GM18870 (cell line): ENCODE measurements around the gene ANKRD6.
"Not testable (repeated sequence)": the region's sequence is repeated elsewhere in the genome, so short reads cannot be mapped to it uniquely, and the experiment has no call there.

Experiments used
- ATAC-seq: cut with Tn5 transposase; IDR thresholded peaks from one replicate; pipeline ENCODE4 v1.9.1; 2021; ENCODE audit warnings: moderate library complexity; ENCODE audit not compliant: unreplicated experiment

ANKRD6 gene

GRCh38 chr6:89641581-89641980, 208.6 kb downstream of the ANKRD6 start:
- not testable (repeated sequence) for ATAC-seq

- no peak for ATAC-seq
Observed at GRCh38 chr6:89642956-89643355, 210.0 kb downstream of the ANKRD6 start.

GRCh38 chr6:89643406-89643805, 210.5 kb downstream of the ANKRD6 start:
- no peak for ATAC-seq

GRCh38 chr6:89644864-89645263, 211.9 kb downstream of the ANKRD6 start:
- no peak for ATAC-seq

DNA sequence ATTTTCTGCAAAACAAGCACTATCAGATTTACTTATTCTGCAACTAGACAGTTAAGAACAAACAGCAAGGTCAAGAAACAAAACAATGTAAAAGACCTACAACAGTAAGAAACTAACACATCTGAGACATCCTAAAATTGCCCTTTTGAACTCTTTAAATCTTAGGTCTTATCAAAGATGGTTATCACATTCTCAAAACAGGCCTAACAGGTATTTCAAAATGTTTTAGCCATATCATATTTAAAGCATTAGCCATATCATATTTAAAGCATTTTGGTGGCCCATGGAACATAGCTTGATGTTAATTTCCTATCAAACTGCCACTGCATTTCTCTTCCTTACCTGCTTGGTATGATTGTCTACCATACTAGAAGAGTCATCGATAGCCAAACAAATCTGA, 216.7 kb downstream of the ANKRD6 start:
- no peak for ATAC-seq

- no peak for ATAC-seq
Observed at GRCh38 chr6:89650579-89650978, 217.6 kb downstream of the ANKRD6 start.

GRCh38 chr6:89655122-89655521, 222.2 kb downstream of the ANKRD6 start:
- ATAC-seq: no peak

DNA sequence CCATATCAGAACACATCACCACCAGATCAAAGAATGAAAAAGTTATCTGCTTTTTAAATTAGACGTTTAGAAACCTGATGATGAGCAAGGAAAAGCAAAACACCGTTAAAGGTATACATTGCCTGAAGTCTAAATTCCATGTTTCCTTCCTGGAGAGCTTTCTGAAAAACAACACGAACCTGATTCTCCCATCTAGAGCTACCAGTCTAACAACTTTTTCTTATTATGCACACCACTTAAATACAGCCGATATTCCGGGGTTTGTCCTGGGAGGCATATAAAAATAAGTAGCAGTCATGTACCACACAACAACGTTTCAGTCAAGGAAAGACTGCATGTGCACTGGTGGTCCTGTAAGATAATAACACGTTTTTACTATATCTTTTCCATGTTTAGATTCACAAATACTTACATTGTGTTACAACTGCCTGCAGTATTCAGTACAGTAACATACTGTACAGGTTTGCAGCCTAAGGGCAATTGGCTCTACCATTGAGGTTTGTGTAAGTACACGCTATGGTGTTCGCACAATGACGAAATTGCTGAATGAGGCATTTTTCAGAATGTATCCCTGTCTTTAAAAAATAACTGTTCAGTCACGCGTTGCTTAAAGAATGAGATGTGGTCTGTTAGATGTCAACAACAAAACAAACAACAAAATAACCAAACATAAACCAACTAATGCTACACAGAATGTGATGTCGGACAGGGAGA, 224.7 kb downstream of the ANKRD6 start:
- ATAC-seq: no peak

DNA sequence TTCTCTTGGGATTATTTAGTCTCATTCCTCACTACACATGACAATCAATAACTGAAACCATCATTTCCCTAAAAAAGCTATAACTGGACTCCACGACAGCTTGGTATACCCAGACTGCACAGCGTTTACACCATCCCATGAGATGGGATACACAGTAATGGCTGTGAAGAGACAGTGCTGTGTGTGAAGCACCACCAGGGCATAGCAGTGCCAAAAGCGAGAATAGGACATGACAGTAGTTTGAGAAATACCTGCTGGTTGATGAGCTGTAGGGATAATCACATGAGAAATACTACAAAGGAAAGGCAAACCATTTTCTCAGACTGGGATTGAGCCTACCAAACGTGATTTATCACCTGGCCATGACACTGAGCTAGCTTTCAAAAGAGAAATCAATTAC, 228.0 kb downstream of the ANKRD6 start:
- no peak for ATAC-seq

GRCh38 chr6:89661559-89661958, 228.6 kb downstream of the ANKRD6 start:
- no peak for ATAC-seq

DNA sequence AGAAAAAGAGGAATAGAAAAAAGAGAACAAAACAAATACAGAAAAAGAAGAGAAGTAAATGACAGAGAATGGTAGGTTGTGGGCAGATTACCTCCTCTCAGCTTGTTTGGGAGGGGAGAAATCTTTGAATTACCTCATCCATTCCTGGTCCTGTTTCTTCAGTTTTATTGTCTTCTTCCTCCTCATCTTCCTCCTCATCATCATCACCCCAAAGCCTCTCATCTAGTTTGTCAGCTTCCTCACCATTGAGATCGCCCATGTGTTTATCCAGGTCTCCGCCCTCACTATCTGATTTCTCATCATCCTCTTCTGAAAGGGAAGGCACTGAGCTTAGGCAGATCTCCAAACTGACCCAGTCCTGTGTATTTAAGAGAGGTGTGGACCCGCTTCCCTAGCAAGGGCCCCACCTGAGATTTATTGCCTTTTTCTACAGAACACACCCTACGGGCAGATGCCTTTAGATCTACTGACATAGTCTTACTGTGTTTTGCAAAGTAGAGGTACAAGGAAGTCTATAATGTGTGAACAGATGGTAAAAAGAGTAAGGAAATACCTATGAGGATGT, 229.8 kb downstream of the ANKRD6 start:
- no peak for ATAC-seq

GRCh38 chr6:89667872-89668556, 235.1 kb downstream of the ANKRD6 start:
- no peak for ATAC-seq

DNA sequence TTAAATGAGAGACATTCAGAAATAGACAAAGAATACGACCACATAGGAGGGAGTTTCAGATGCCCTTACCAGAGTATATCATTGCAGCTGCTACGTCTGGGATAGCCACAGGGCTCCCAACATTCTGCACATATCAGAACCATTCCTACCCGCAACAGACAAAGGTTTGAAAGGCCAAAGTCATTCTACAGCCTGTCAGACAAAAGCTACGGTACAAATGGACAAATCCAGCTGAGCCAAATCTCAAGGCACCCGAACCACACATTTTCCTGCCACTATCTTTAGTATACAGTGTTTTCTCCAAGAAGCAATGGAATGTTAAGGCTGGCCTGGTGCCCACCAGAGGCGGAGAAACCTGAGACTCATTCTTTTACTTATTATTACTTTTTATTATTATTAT, 236.1 kb downstream of the ANKRD6 start:
- no peak for ATAC-seq

DNA sequence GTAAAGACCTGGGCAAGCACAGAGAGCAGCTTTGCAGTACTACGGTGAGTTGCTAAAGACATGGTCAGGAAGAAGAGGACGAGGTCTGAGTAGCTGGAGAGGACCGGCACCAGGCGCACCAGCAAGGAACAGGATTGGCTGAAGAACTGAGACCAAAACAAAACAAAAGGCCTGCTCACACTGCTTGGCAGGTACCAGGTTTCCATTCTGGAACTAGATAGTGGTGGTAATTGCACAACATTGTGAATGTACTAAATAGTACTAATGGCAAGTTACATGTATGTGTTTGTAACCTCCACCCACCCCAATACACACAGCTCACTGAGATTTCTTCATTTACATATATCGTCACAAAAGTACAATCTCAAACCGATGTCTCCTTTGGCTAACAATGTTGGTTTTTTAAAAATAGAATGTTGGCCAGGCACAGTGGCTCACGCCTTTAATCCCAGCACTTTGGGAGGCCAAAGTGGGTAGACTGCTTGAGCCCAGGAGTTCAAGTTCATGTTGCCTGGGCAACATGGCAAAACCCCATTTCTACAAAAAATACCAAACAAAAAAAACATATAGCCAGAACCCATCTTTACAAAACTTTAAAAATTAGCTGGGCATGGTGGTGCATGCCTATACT, 238.1 kb downstream of the ANKRD6 start:
- ATAC-seq: no peak

- ATAC-seq: no peak
Observed at GRCh38 chr6:89675949-89676748, 243.2 kb downstream of the ANKRD6 start.

- no peak for ATAC-seq
Observed at GRCh38 chr6:89678531-89678930, 245.6 kb downstream of the ANKRD6 start.

DNA sequence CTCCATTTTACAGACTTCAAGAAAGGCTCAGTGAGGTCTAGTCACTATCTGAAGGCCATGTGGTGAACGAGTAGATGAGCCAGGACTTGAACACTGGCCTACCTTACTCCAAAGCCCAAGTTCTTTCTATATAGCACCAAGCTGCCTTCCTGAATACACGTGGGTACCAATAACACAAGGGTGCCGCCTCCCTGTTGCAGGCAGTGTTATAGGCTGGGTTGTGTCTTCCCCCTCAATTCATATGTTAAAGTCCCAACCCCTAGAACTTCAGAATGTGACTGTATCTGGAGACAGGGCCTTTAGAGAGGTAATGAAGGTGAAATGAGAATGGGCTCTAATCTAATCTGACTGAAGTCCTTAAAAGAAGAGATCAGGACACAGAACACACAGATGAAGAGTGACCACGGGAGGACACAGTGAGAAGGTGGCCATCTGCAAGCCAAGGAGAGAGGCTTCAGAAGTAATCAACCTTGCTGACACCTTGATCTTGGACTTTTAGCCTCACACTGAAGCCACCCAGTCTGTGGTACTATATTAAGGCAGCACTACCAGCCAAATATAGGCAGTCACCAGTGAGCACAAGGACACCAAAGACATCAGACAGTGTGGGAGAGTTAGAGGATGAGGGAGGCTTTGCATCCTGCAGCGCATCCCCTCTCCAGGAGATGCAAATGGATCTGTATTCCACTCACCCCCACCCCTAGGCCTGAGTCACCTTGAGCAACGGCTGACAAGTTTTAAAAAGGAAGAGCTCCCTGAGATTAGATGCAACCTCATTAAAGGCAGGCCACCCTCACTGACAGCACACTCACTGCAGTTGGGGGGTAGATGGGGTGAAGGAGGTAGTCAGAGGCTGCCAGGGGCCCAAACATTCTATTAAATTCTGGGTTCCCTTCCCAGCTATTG, 246.5 kb downstream of the ANKRD6 start:
- no peak for ATAC-seq

- ATAC-seq: no peak
Observed at GRCh38 chr6:89680150-89680549, 247.2 kb downstream of the ANKRD6 start.

GRCh38 chr6:89680551-89680950, 247.6 kb downstream of the ANKRD6 start:
- ATAC-seq: no peak

- no peak for ATAC-seq
Observed at GRCh38 chr6:89681983-89682564, 249.1 kb downstream of the ANKRD6 start.
